Hepatocyte (in vitro differentiated cells): Measurements from ENCODE around the gene GCNT3. TPM values are rescaled to one million over a fixed set of nuclear protein-coding genes. Genes with fewer than 3 reads are reported as not detected.

ENCODE experiments used
- DNase-seq: peaks from one replicate; pipeline ENCODE4 v3.0.0-alpha.2; 2016; ENCODE audit warnings: low spot score
- H2AFZ ChIP-seq: fragments of 200-600 bp; sonication (generic); 2 replicates; pipeline ENCODE4 v1.6.0; 2016; ENCODE audit warnings: antibody characterized with exemption, mild to moderate bottlenecking
- H3K27ac ChIP-seq: fragments of 200-600 bp; sonication (generic); 2 replicates; pipeline ENCODE4 v1.5.1; 2016; ENCODE audit warnings: mild to moderate bottlenecking
- H3K27me3 ChIP-seq: fragments of 200-600 bp; sonication (generic); 2 replicates; pipeline ENCODE4 v1.6.1; 2016
- H3K36me3 ChIP-seq: fragments of 200-600 bp; sonication (generic); replicated peaks from 2 replicates; pipeline ENCODE4 v1.5.1; 2016; ENCODE audit warnings: low read depth; ENCODE audit not compliant: insufficient read depth
- H3K4me1 ChIP-seq: fragments of 200-600 bp; sonication (generic); 2 replicates; pipeline ENCODE4 v1.5.1; 2016; ENCODE audit warnings: mild to moderate bottlenecking, moderate library complexity; ENCODE audit not compliant: insufficient read depth
- H3K4me2 ChIP-seq: fragments of 200-600 bp; sonication (generic); 2 replicates; pipeline ENCODE4 v1.6.0; 2016
- H3K4me3 ChIP-seq: fragments of 200-600 bp; sonication (generic); 2 replicates; pipeline ENCODE4 v1.5.1; 2016; ENCODE audit warnings: mild to moderate bottlenecking
- H3K79me2 ChIP-seq: fragments of 200-600 bp; sonication (generic); 2 replicates; pipeline ENCODE4 v1.6.0; 2017; ENCODE audit warnings: mild to moderate bottlenecking
- H3K9me2 ChIP-seq: fragments of 200-600 bp; sonication (generic); replicated peaks from 2 replicates; pipeline ENCODE4 v1.6.0; 2017; ENCODE audit warnings: mild to moderate bottlenecking; ENCODE audit not compliant: insufficient read depth
- H3K9me3 ChIP-seq: fragments of 200-600 bp; sonication (generic); 2 replicates; pipeline ENCODE4 v1.5.1; 2016; ENCODE audit warnings: low read depth, mild to moderate bottlenecking
- H4K20me1 ChIP-seq: fragments of 200-600 bp; sonication (generic); 2 replicates; pipeline ENCODE4 v1.6.0; 2016; ENCODE audit warnings: mild to moderate bottlenecking; ENCODE audit not compliant: insufficient read depth, poor library complexity, severe bottlenecking
- EZH2 ChIP-seq: fragments of 200-600 bp; sonication (generic); IDR thresholded peaks from 2 replicates; pipeline ENCODE4 v1.6.1; 2016; ENCODE audit warnings: antibody characterized with exemption, mild to moderate bottlenecking, borderline replicate concordance
- EZH2phosphoT487 ChIP-seq: fragments of 200-600 bp; sonication (generic); IDR thresholded peaks from one replicate; pipeline ENCODE4 v1.6.1; 2018; ENCODE audit warnings: antibody characterized with exemption, mild to moderate bottlenecking, low read depth, moderate library complexity; ENCODE audit not compliant: unreplicated experiment, severe bottlenecking
- WGBS: methylation state at CpG from one replicate; pipeline ENCODE4 v1.1.6; 2016; ENCODE audit warnings: low lambda C conversion rate; ENCODE audit errors: missing lambda C conversion rate; 5-methylcytosine and 5-hydroxymethylcytosine counted together
- polyA plus RNA-seq: library from polyadenylated mRNA; unstranded; fragments of >200 nt; fragmentation: Nextera tagmentation; extraction: Ambion mirVana; gene quantifications from 2 replicates; pipeline ENCODE4 v1.2.1, GENCODE V29; 2016
- total RNA-seq: library from RNA; depleted of rRNA; stranded (reverse); fragments of >200 nt; gene quantifications from 2 replicates; pipeline ENCODE4 v1.2.3, GENCODE V29; 2014
- TF ChIP-seq, protein P1 (sequence below): fragments of 200-600 bp; sonication (generic); IDR thresholded peaks from 2 replicates; pipeline ENCODE4 v1.5.1; 2016; ENCODE audit warnings: antibody characterized with exemption, mild to moderate bottlenecking; ENCODE audit not compliant: poor library complexity

GCNT3 gene
- total and polyA plus RNA-seq, 2 experiments from 2014 or later, result 19.9 to 21.6 TPM

DNA sequence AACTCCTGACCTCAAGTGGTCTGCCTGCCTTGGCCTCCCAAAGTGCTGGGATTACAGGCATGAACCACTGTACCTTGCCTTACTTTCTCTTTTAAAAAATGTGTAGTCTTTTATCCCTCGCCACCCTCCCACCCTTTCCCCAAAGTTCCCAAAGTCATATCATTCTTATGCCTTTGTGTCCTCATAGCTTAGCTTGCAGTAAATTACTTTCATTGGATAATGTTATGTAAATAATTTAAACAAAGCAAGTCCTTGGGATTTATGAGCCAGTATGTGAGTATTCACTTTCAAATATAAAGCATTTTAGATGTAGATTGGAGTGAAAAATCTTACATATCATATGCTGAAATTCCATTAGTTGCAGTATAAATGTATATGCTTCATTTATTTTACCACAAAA, 34.7 kb downstream of the GCNT3 start:
- no peaks in the 10 kb centered on the region for H3K9me2 ChIP-seq
- no peaks in the 10 kb centered on the region for H3K4me1 ChIP-seq
- H3K36me3 ChIP-seq, result no peaks in the 10 kb centered on the region
- H3K4me2 ChIP-seq, result no peak overlapping the region
- H3K4me3 ChIP-seq, result no peak overlapping the region
- H3K27ac ChIP-seq, result no peak overlapping the region
- no peak for DNase-seq
- no peaks in the 10 kb centered on the region for H4K20me1 ChIP-seq
- peaks cover 15% of the 10 kb centered on the region for H3K79me2 ChIP-seq
- H3K9me3 ChIP-seq, result no peaks in the 10 kb centered on the region
- no peak overlapping the region for H2AFZ ChIP-seq
- 94% methylated on average over 1 of the region's 1 CpG for WGBS
- H3K27me3 ChIP-seq, result no peaks in the 10 kb centered on the region
- no peak for TF ChIP-seq EZH2
- no peak for TF ChIP-seq EZH2phosphoT487
- TF ChIP-seq, protein P1, sequence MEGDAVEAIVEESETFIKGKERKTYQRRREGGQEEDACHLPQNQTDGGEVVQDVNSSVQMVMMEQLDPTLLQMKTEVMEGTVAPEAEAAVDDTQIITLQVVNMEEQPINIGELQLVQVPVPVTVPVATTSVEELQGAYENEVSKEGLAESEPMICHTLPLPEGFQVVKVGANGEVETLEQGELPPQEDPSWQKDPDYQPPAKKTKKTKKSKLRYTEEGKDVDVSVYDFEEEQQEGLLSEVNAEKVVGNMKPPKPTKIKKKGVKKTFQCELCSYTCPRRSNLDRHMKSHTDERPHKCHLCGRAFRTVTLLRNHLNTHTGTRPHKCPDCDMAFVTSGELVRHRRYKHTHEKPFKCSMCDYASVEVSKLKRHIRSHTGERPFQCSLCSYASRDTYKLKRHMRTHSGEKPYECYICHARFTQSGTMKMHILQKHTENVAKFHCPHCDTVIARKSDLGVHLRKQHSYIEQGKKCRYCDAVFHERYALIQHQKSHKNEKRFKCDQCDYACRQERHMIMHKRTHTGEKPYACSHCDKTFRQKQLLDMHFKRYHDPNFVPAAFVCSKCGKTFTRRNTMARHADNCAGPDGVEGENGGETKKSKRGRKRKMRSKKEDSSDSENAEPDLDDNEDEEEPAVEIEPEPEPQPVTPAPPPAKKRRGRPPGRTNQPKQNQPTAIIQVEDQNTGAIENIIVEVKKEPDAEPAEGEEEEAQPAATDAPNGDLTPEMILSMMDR, result no peak

DNA sequence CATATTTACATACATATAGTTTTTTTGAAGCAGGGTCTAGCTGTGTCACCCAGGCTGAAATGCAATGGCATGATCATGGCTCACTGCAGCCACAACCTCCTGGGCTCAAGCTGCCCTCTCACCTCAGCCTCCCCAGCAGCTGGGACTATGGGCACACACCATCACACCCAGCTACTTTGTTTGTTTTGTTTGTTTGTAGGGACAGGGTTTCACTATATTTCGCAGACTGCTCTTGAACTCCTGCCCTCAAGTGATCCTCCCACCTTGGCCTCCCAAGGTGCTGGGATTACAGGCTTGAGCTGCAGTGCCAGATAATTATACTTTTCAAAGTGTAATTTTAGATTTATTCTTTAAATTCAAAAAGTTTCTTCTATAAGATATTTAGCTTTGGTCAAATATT, 35.5 kb downstream of the GCNT3 start:
- no peaks in the 10 kb centered on the region for H4K20me1 ChIP-seq
- no peak overlapping the region for H3K4me2 ChIP-seq
- no peaks in the 10 kb centered on the region for H3K36me3 ChIP-seq
- H3K4me1 ChIP-seq, result no peaks in the 10 kb centered on the region
- H3K79me2 ChIP-seq, result peaks cover 21% of the 10 kb centered on the region
- H3K9me2 ChIP-seq, result no peaks in the 10 kb centered on the region
- WGBS, result 93% methylated on average over 1 of the region's 1 CpG
- H2AFZ ChIP-seq, result no peak overlapping the region
- H3K4me3 ChIP-seq, result no peak overlapping the region
- DNase-seq, result no peak
- TF ChIP-seq, protein P1, result no peak
- TF ChIP-seq EZH2 (no peak), EZH2phosphoT487 (no peak)
- no peaks in the 10 kb centered on the region for H3K27me3 ChIP-seq
- H3K27ac ChIP-seq, result no peak overlapping the region
- H3K9me3 ChIP-seq, result no peaks in the 10 kb centered on the region

DNA sequence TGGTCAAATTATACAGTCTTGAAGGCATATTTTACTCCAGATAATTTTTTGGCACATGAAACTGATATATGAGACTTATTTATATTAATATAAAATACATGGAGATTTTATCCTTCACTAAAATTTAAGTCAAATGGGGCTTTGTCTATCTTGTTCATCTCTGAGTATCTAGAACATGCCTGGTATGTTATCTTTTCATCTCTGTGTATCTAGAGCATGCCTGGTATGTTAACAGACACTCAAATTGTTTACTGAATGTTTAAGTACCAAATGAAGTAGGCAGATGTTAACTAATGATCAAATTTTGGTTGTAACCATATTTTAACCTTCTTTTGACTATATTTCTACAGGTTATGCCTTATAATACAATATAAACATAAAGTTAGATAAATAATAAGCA, 38.0 kb downstream of the GCNT3 start:
- H3K79me2 ChIP-seq, result peaks cover 46% of the 10 kb centered on the region

More for the DNA sequence above, 38.0 kb downstream of the GCNT3 start:
- Histone ChIP-seq H3K36me3 (no peaks in the 10 kb centered on the region), H3K27me3 (no peaks in the 10 kb centered on the region), H3K27ac (no peak overlapping the region), H2AFZ (no peak overlapping the region), H3K4me1 (no peaks in the 10 kb centered on the region), H3K9me2 (no peaks in the 10 kb centered on the region), H3K9me3 (no peaks in the 10 kb centered on the region), H4K20me1 (peaks cover 5% of the 10 kb centered on the region), H3K4me2 (no peak overlapping the region), H3K4me3 (no peak overlapping the region)
- no peak for TF ChIP-seq EZH2
- no peak for TF ChIP-seq EZH2phosphoT487
- TF ChIP-seq, protein P1, result no peak
- DNase-seq, result no peak
